Aortic smooth muscle cell (primary cell): Measurements from ENCODE around the gene ZNF714. TPM values are rescaled to one million over a fixed set of nuclear protein-coding genes. Genes with fewer than 3 reads are reported as not detected.

Experiments
- total RNA-seq: library from RNA; depleted of rRNA; stranded (reverse); fragments of >200 nt; gene quantifications from 2 replicates; pipeline ENCODE4 v1.2.3, GENCODE V29; 2014

The ZNF714 gene
- total RNA-seq: 4.1 and 4.9 TPM in 2 replicates

DNA sequence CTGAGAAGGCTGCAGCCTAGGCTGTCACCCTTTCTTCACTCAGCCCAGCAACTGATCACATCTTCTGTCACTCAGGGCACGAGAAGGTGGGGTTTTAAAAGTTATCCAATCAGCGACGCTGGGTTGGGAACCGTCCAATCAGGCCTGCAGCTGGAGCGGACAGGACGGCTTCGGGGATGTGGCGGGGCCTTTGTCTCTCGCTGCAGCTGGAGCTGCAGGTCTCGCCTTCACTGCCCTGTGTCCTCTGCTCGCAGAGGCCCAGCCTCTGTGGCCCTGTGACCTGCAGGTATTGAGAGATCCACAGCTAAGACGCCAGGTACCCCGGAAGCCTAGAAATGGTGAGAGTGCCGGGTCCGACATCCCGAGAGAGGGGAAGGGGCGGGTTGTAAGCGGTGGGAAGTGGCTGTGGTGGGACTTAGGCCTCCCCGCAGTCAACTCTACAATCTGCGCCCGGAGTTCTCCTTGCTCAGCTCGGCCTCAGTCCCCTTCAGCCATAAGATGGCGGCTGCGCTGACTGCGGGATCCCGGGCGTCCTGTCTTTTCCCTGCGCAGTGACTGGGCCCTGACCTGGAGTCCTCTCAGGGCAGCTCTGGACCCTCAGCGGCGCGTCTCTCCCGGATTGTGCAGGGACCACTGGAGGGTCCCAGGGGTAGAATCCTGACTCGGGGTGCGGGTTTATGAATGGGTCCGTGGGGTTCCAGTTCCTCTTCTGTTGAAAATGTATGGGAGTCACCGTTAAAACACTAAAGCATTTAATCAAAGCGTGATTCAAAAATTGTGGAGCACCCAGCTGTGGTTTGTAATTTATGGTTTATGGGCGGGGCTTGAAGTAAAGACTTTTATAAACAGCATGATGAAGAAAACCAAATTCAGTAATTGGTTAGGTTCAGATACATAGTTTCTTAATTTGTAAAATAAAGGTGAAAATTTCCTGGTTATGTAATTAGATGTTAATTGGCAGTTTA, at the start of gene ZNF714:
TSS of gene ZNF714 (plus strand) at position 193 of the 965 bp plus-strand sequence. CDS start 16,066 bp downstream, outside the sequence.

GRCh38 chr19:21141787-21142464, 59.9 kb downstream of the ZNF714 start, which contains the start of gene ZNF431:
Gene ZNF431 (plus strand): TSS chr19:21142040. CDS start chr19:21142184, 144 bp downstream.

Other genes starting within 250 kb of the ZNF714 start
- gene ZNF85, start 159.0 kb upstream of the ZNF714 start, total RNA-seq: 6.9 and 7.1 TPM in 2 replicates
- 4.5 and 4.9 TPM in 2 replicates for gene ZNF430, start 61.5 kb upstream of the ZNF714 start, total RNA-seq
- 2.8 and 4.9 TPM in 2 replicates for gene ZNF431, start 59.8 kb downstream of the ZNF714 start, total RNA-seq
- 6.2 and 7.0 TPM in 2 replicates for gene ZNF708, start 247.2 kb downstream of the ZNF714 start, total RNA-seq